Measurements from ENCODE around the gene SLC16A3. TPM values are rescaled to one million over a fixed set of nuclear protein-coding genes. Genes with fewer than 3 reads are reported as not detected.

The SLC16A3 gene
- polyA plus RNA-seq, 3 donors: 26.3 to 103 (median 35.3) TPM

- intact Hi-C loops (cut with micrococcal nuclease): no loop called here
- TF ChIP-seq CTCF (IDR thresholded peaks at IDR 0.05): no peak
- Histone ChIP-seq H3K9me3 (replicated peaks in 1 of 2; ENCODE audit: control insufficient read depth in 1 of 2, insufficient read depth in 1 of 2, low read length in 2 of 2) (no peaks in the 10 kb centered on the region), H3K9ac (ENCODE audit: insufficient read depth, low read length, poor library complexity, severe bottlenecking) (no peak overlapping the region), H2AFZ (ENCODE audit: insufficient read depth, low read depth, low read length, poor library complexity, severe bottlenecking) (no peak overlapping the region), H3K27me3 (ENCODE audit: control insufficient read depth in 2 of 2, insufficient read depth in 2 of 2, low read length in 2 of 2) (no peaks in the 10 kb centered on the region), H3K4me1 (ENCODE audit: control insufficient read depth in 1 of 2, insufficient read depth in 2 of 2, low read length in 2 of 2) (peaks cover 38 to 40% of the 10 kb centered on the region in 2 donors), H3K4me2 (replicated peaks; ENCODE audit: extremely low read depth, low read length, poor library complexity, severe bottlenecking) (no peak overlapping the region), H3K4me3 (replicated peaks in 1 of 3; ENCODE audit: low read depth in 2 of 3, low read length in 3 of 3) (no peak overlapping the region), H3K79me2 (ENCODE audit: insufficient read depth, low read length) (peaks cover 4% of the 10 kb centered on the region), H3K27ac (ENCODE audit: low read depth in 1 of 2, low read length in 2 of 2) (peak overlapping the region in 1 of 2 donors; percentile 20), H4K20me1 (ENCODE audit: insufficient read depth, low read length) (no peaks in the 10 kb centered on the region), H3K36me3 (replicated peaks in 1 of 2; ENCODE audit: control insufficient read depth in 1 of 2, insufficient read depth in 2 of 2, low read length in 2 of 2) (no peaks in the 10 kb centered on the region)
- DNase-seq: no peak
- Mint-ChIP-seq H3K4me1 (peaks cover 34% of the 10 kb centered on the region), H3K9me3 (peaks cover 0 to 9% (median 0%) of the 10 kb centered on the region in 7 donors), H3K4me3 (no peak overlapping the region), H3K27me3 (ENCODE audit: low read depth in 3 of 3) (peaks cover 0 to 5% (median 2%) of the 10 kb centered on the region in 3 donors), H3K36me3 (no peaks in the 10 kb centered on the region), H3K27ac (peak overlapping the region in 4 of 7 donors; percentile 33 to 92 (median 74))
- 92% methylated on average over 3 of the region's 9 CpGs for WGBS (ENCODE audit: insufficient coverage)
Observed at GRCh38 chr17:82287013-82287867, 58.4 kb downstream of the SLC16A3 start.

GRCh38 chr17:82287868-82288801, 59.3 kb downstream of the SLC16A3 start:
- Histone ChIP-seq H3K27me3 (ENCODE audit: control insufficient read depth in 2 of 2, insufficient read depth in 2 of 2, low read length in 2 of 2) (no peaks in the 10 kb centered on the region), H4K20me1 (ENCODE audit: insufficient read depth, low read length) (no peaks in the 10 kb centered on the region), H3K36me3 (replicated peaks in 1 of 2; ENCODE audit: control insufficient read depth in 1 of 2, insufficient read depth in 2 of 2, low read length in 2 of 2) (no peaks in the 10 kb centered on the region), H3K4me2 (replicated peaks; ENCODE audit: extremely low read depth, low read length, poor library complexity, severe bottlenecking) (no peak overlapping the region), H3K79me2 (ENCODE audit: insufficient read depth, low read length) (peaks cover 8% of the 10 kb centered on the region), H3K27ac (ENCODE audit: low read depth in 1 of 2, low read length in 2 of 2) (peak overlapping the region in 1 of 2 donors; percentile 39), H3K4me3 (replicated peaks in 1 of 3; ENCODE audit: low read depth in 2 of 3, low read length in 3 of 3) (no peak overlapping the region), H3K9me3 (replicated peaks in 1 of 2; ENCODE audit: control insufficient read depth in 1 of 2, insufficient read depth in 1 of 2, low read length in 2 of 2) (no peaks in the 10 kb centered on the region), H3K4me1 (ENCODE audit: control insufficient read depth in 1 of 2, insufficient read depth in 2 of 2, low read length in 2 of 2) (peaks cover 30 to 34% of the 10 kb centered on the region in 2 donors), H3K9ac (ENCODE audit: insufficient read depth, low read length, poor library complexity, severe bottlenecking) (no peak overlapping the region), H2AFZ (ENCODE audit: insufficient read depth, low read depth, low read length, poor library complexity, severe bottlenecking) (no peak overlapping the region)
- 69% methylated on average over 12 of the region's 19 CpGs for WGBS (ENCODE audit: insufficient coverage)
- intact Hi-C loops (cut with micrococcal nuclease): no loop called here
- Mint-ChIP-seq H3K27ac (peak overlapping the region; percentile 33 to 92 (median 74)), H3K9me3 (peaks cover 0 to 9% (median 0%) of the 10 kb centered on the region in 7 donors), H3K4me1 (peaks cover 29% of the 10 kb centered on the region), H3K36me3 (no peaks in the 10 kb centered on the region), H3K27me3 (ENCODE audit: low read depth in 3 of 3) (peaks cover 0 to 5% (median 2%) of the 10 kb centered on the region in 3 donors), H3K4me3 (no peak overlapping the region)
- TF ChIP-seq CTCF (IDR thresholded peaks at IDR 0.05): no peak
- peak; percentile 66 to 81 (median 69) for DNase-seq
